AG04450 (cell line): ENCODE results near the gene PSMA7. TPM values are rescaled to one million over a fixed set of nuclear protein-coding genes. Genes with fewer than 3 reads are reported as not detected.

Experiments used
- CTCF ChIA-PET: fragments of 300-600, 350-600 bp; formaldehyde crosslinking; extraction: SDS; loops from one replicate; lab custom pipeline; 2022; ENCODE audit warnings: antibody characterized with exemption, inconsistent platforms; lab: Charles Lee
- POLR2A ChIA-PET: fragments of 350-600 bp; formaldehyde crosslinking; extraction: SDS; loops from one replicate; lab custom pipeline; 2021; ENCODE audit warnings: antibody characterized with exemption, inconsistent platforms; lab: Yijun Ruan, JAX
- DNase-seq: peaks from one replicate; pipeline ENCODE4 v3.0.0-alpha.2; 2011; ENCODE audit warnings: low read depth, low spot score
- H3K27ac ChIP-seq: one replicate; pipeline ENCODE4 v1.5.1; 2012; ENCODE audit warnings: low read depth, low read length, control low read depth
- H3K27me3 ChIP-seq: one replicate; pipeline ENCODE4 v1.6.0; 2012; ENCODE audit warnings: low read length; ENCODE audit not compliant: control insufficient read depth, insufficient read depth
- H3K4me3 ChIP-seq: 2 replicates; pipeline ENCODE4 v1.5.1; 2011; ENCODE audit warnings: mild to moderate bottlenecking, low read depth, low read length, control low read depth
- H3K9me3 ChIP-seq: 2 replicates; pipeline ENCODE4 v1.5.1; 2012; ENCODE audit warnings: low read length; ENCODE audit not compliant: control insufficient read depth, insufficient read depth
- CTCF ChIP-seq: IDR thresholded peaks from 2 replicates; pipeline ENCODE4 v1.5.1; 2011; ENCODE audit warnings: low read depth, low read length, control low read depth, inconsistent platforms
- polyA plus RNA-seq: library from polyadenylated mRNA; depleted of rRNA; stranded (reverse); fragments of >200 nt; gene quantifications from 2 replicates; pipeline ENCODE4 v1.2.3, GENCODE V29; 2011

PSMA7 gene
- polyA plus RNA-seq, 1 experiment, result 368 TPM

GRCh38 chr20:62186887-62187866 lies 44.0 kb upstream of the PSMA7 start:
- Histone ChIP-seq H3K4me3 (no peak overlapping the region), H3K9me3 (no peaks in the 10 kb centered on the region; the same call in 1 of the 2 replicates), H3K27ac (no peak overlapping the region), H3K27me3 (no peaks in the 10 kb centered on the region)
- ChIA-PET CTCF (interaction anchor here (1.7 kb wide), 1 partner anchor 31 kb away, joined by 6 read pairs; no protein-coding TSS in a partner anchor), POLR2A (no interaction called here)
- DNase-seq, result no peak
- no peak for TF ChIP-seq CTCF

- H3K9me3 ChIP-seq, result no peaks in the 10 kb centered on the region; the same call in 1 of the 2 replicates
- ChIA-PET CTCF (no interaction called here), POLR2A (no interaction called here)
- H3K4me3 ChIP-seq, result no peak overlapping the region
- no peaks in the 10 kb centered on the region for H3K27me3 ChIP-seq
- H3K27ac ChIP-seq, result no peak overlapping the region
- DNase-seq, result no peak
- no peak for TF ChIP-seq CTCF
Measured at GRCh38 chr20:62186096-62186426, 42.9 kb upstream of the PSMA7 start.

- H3K9me3 ChIP-seq, result no peaks in the 10 kb centered on the region; the same call in 1 of the 2 replicates
- TF ChIP-seq CTCF, result no peak
- H3K4me3 ChIP-seq, result peak overlapping the region; percentile 66
- ChIA-PET CTCF (interaction anchor here (1.0 kb wide), 1 partner anchor 173 kb away, joined by 4 read pairs; no protein-coding TSS in a partner anchor), POLR2A (no interaction called here)
- H3K27ac ChIP-seq, result peak overlapping the region; percentile 66
- no peaks in the 10 kb centered on the region for H3K27me3 ChIP-seq
- no peak for DNase-seq
Measured at GRCh38 chr20:62183426-62184142, 40.4 kb upstream of the PSMA7 start.

GRCh38 chr20:62182469-62183425 lies 39.6 kb upstream of the PSMA7 start, which contains the start of gene MTG2:
Gene MTG2, plus strand, starts transcription at chr20:62183028. Its CDS starts 10,393 bp downstream, at chr20:62193421.
- Histone ChIP-seq H3K4me3 (peak within 1 kb of the TSS; percentile 66), H3K27ac (peak within 1 kb of the TSS; percentile 75), H3K9me3 (no peaks in the 10 kb centered on the region; the same call in 1 of the 2 replicates), H3K27me3 (no peaks in the 10 kb centered on the region)
- TF ChIP-seq CTCF, result no peak
- ChIA-PET CTCF (interaction anchor here (0.5 to 1.0 kb wide), 2 partner anchors 172 to 1789 kb away, joined by 3 to 4 read pairs; no protein-coding TSS in a partner anchor), POLR2A (no interaction called here)
- peak; percentile 82 for DNase-seq
